Breast epithelium (tissue), 4 donors: Measurements from ENCODE around the gene ADGRE1. TPM values are rescaled to one million over a fixed set of nuclear protein-coding genes. Genes with fewer than 3 reads are reported as not detected.

ENCODE experiments used
- DNase-seq, 2 donors: peaks; one replicate each; pipeline ENCODE4 v3.0.0-alpha.2; 2019; ENCODE audit warnings: low spot score in 2 of 2
- H3K27ac ChIP-seq, 2 donors: fragments of 200-600 bp; sonication (generic) in 1 of 2; one replicate each; pipeline ENCODE4 v1.5.1; 2016 to 2019; ENCODE audit warnings: mild to moderate bottlenecking in 1 of 2
- H3K27me3 ChIP-seq, 2 donors: fragments of 200-600 bp; sonication (generic) in 1 of 2; one replicate each; pipeline versions ENCODE4 v1.5.1 to v1.6.0; 2017 to 2019; ENCODE audit warnings: control low read depth in 1 of 2, mild to moderate bottlenecking in 1 of 2
- H3K36me3 ChIP-seq: fragments of 200-600 bp; one replicate; pipeline ENCODE4 v1.5.1; 2019
- H3K4me1 ChIP-seq, 2 donors: fragments of 200-600 bp; sonication (generic); one replicate each; pipeline ENCODE4 v1.5.1; 2016 to 2019; ENCODE audit warnings: control low read depth in 1 of 2
- H3K4me3 ChIP-seq, 3 donors: fragments of 200-600 bp; sonication (generic); 1 replicate in 2 of 3; 2 replicates in 1 of 3; pipeline ENCODE4 v1.5.1; 2016 to 2019; ENCODE audit warnings: mild to moderate bottlenecking in 3 of 3, moderate library complexity in 2 of 3
- H3K9me3 ChIP-seq, 2 donors: fragments of 200-600 bp; sonication (generic) in 1 of 2; one replicate each; pipeline ENCODE4 v1.5.1; 2016 to 2019; ENCODE audit warnings: control low read depth in 1 of 2
- CTCF ChIP-seq, 3 donors: fragments of 450-650 bp; IDR thresholded peaks; one replicate each; pipeline ENCODE4 v1.5.1; 2016 to 2017; ENCODE audit warnings: antibody characterized with exemption in 3 of 3, mild to moderate bottlenecking in 3 of 3, moderate library complexity in 3 of 3
- POLR2A ChIP-seq: fragments of 450-650 bp; IDR thresholded peaks from one replicate; pipeline ENCODE4 v1.6.1; 2016; ENCODE audit warnings: antibody characterized with exemption, mild to moderate bottlenecking, moderate library complexity
- POLR2AphosphoS5 ChIP-seq, 3 donors: sonication (generic); formaldehyde crosslinking; IDR thresholded peaks; one replicate each; pipeline ENCODE4 v1.6.1; 2017; ENCODE audit warnings: antibody characterized with exemption in 3 of 3
- intact Hi-C: fragments of 100-400 bp; cut with DNase I; formaldehyde crosslinking; loops from one replicate; pipeline ENCODE4 v1.15.1; 2023; ENCODE audit warnings: low total_unique reads
- total RNA-seq, 3 donors: library from RNA; depleted of rRNA; stranded (reverse); fragments of >200 nt; gene quantifications; one replicate each; pipeline ENCODE4 v1.1.0, GENCODE V29; 2016

Gene ADGRE1
- total RNA-seq, 3 donors from 2014 or later: 0.33 to 0.44 TPM; not detected in 1

- intact Hi-C loops: loop anchor here (5.0 kb wide), 1 partner anchor 428 kb away; no protein-coding TSS in a partner anchor
These were observed 26.9 kb downstream of the ADGRE1 start for GRCh38 chr19:6914321-6914720.

GRCh38 chr19:6916952-6917351 is 29.6 kb downstream of the ADGRE1 start:
- TF ChIP-seq POLR2A (no peak), POLR2AphosphoS5 (IDR thresholded peaks at IDR 0.05) (no peak), CTCF (IDR thresholded peaks at IDR 0.05) (no peak)
- Histone ChIP-seq H3K27ac (no peak overlapping the region), H3K27me3 (no peaks in the 10 kb centered on the region), H3K4me1 (no peaks in the 10 kb centered on the region), H3K4me3 (no peak overlapping the region), H3K9me3 (peaks cover 0 to 24% of the 10 kb centered on the region in 2 donors), H3K36me3 (no peaks in the 10 kb centered on the region)
- no peak for DNase-seq
- intact Hi-C loops: no loop called here

More at GRCh38 chr19:6914321-6914720, 26.9 kb downstream of the ADGRE1 start:
- peaks cover 0 to 24% of the 10 kb centered on the region in 2 donors for H3K9me3 ChIP-seq
- H3K27me3 ChIP-seq: no peaks in the 10 kb centered on the region
- H3K36me3 ChIP-seq: no peaks in the 10 kb centered on the region
- TF ChIP-seq CTCF (IDR thresholded peaks at IDR 0.05) (no peak), POLR2AphosphoS5 (IDR thresholded peaks at IDR 0.05) (no peak), POLR2A (no peak)
- no peaks in the 10 kb centered on the region for H3K4me1 ChIP-seq
- DNase-seq: no peak
- no peak overlapping the region for H3K27ac ChIP-seq
- no peak overlapping the region for H3K4me3 ChIP-seq

GRCh38 chr19:6925386-6925785 is 38.0 kb downstream of the ADGRE1 start:
- H3K4me1 ChIP-seq: no peaks in the 10 kb centered on the region
- DNase-seq: no peak
- TF ChIP-seq POLR2A: no peak
- TF ChIP-seq POLR2AphosphoS5 (IDR thresholded peaks at IDR 0.05): no peak
- TF ChIP-seq CTCF (IDR thresholded peaks at IDR 0.05): no peak
- H3K36me3 ChIP-seq: no peaks in the 10 kb centered on the region
- H3K27ac ChIP-seq: no peak overlapping the region
- H3K4me3 ChIP-seq: no peak overlapping the region
- no peaks in the 10 kb centered on the region for H3K27me3 ChIP-seq
- peaks cover 32 to 33% of the 10 kb centered on the region in 2 donors for H3K9me3 ChIP-seq
- intact Hi-C loops: no loop called here

GRCh38 chr19:6925801-6926751 is 38.7 kb downstream of the ADGRE1 start:
- intact Hi-C loops: no loop called here
- TF ChIP-seq POLR2AphosphoS5 (IDR thresholded peaks at IDR 0.05): no peak
- TF ChIP-seq CTCF (IDR thresholded peaks at IDR 0.05): no peak
- no peak for TF ChIP-seq POLR2A
- H3K4me1 ChIP-seq: no peaks in the 10 kb centered on the region
- peaks cover 38 to 40% of the 10 kb centered on the region in 2 donors for H3K9me3 ChIP-seq
- H3K36me3 ChIP-seq: no peaks in the 10 kb centered on the region
- no peaks in the 10 kb centered on the region for H3K27me3 ChIP-seq
- H3K4me3 ChIP-seq: no peak overlapping the region
- DNase-seq: no peak
- no peak overlapping the region for H3K27ac ChIP-seq

GRCh38 chr19:6930190-6930589 is 42.8 kb downstream of the ADGRE1 start:
- Histone ChIP-seq H3K36me3 (no peaks in the 10 kb centered on the region), H3K4me3 (no peak overlapping the region), H3K27me3 (no peaks in the 10 kb centered on the region), H3K9me3 (peaks cover 34 to 43% of the 10 kb centered on the region in 2 donors), H3K4me1 (no peaks in the 10 kb centered on the region), H3K27ac (no peak overlapping the region)
- DNase-seq: no peak
- intact Hi-C loops: no loop called here
- no peak for TF ChIP-seq POLR2A
- TF ChIP-seq CTCF (IDR thresholded peaks at IDR 0.05): no peak
